K562 (cell line): ENCODE results near the gene TRIM62. TPM values are rescaled to one million over a fixed set of nuclear protein-coding genes. Genes with fewer than 3 reads are reported as not detected.

Experiments used
- BHLHE40 ChIP-seq: IDR thresholded peaks from 2 replicates; pipeline ENCODE4 v1.6.1; 2011; ENCODE audit warnings: low read length, improper control_type of control experiment
- CCNT2 ChIP-seq: IDR thresholded peaks from 2 replicates; pipeline ENCODE4 v1.6.1; 2011; ENCODE audit warnings: borderline replicate concordance, low read depth, mild to moderate bottlenecking, moderate library complexity, mixed read lengths, low read length; ENCODE audit not compliant: insufficient read length; ENCODE audit errors: extremely low read depth
- CREM ChIP-seq: IDR thresholded peaks from 2 replicates; pipeline ENCODE4 v1.6.1; 2014; ENCODE audit warnings: antibody characterized with exemption, low read depth
- ELF2 ChIP-seq: fragments of 250-450 bp; sonication (Bioruptor Pico); IDR thresholded peaks from 2 replicates; pipeline ENCODE4 v1.5.0; 2021; ENCODE audit warnings: mild to moderate bottlenecking
- EP300 ChIP-seq: IDR thresholded peaks from 2 replicates; pipeline ENCODE4 v1.6.1; 2012; ENCODE audit warnings: low read length, improper control_type of control experiment
- GTF2B ChIP-seq: IDR thresholded peaks from 2 replicates; pipeline ENCODE4 v1.6.1; 2011; ENCODE audit not compliant: insufficient read length; ENCODE audit errors: extremely low read depth
- KDM2B ChIP-seq: fragments of 250-450 bp; sonication (Bioruptor Pico); IDR thresholded peaks from 2 replicates; pipeline ENCODE4 v1.8.0; 2021; ENCODE audit warnings: mild to moderate bottlenecking, moderate library complexity
- MGA ChIP-seq: fragments of 450-650 bp; IDR thresholded peaks from 2 replicates; pipeline ENCODE4 v1.6.1; 2016; ENCODE audit warnings: mild to moderate bottlenecking, moderate library complexity
- NFRKB ChIP-seq: fragments of 450-650 bp; IDR thresholded peaks from 2 replicates; pipeline ENCODE4 v1.6.1; 2016; ENCODE audit warnings: low read depth
- POLR2A ChIP-seq: fragments of 450-650 bp; conservative IDR thresholded peaks from 2 replicates; pipeline ENCODE4 v1.6.1; 2016
- POLR2G ChIP-seq: fragments of 200-400 bp; formaldehyde crosslinking; IDR thresholded peaks from 2 replicates; pipeline ENCODE4 v1.6.1; 2017; ENCODE audit warnings: low read depth, mild to moderate bottlenecking, antibody characterized with exemption, low read length, moderate library complexity
- PRPF4 ChIP-seq: fragments of 200-400 bp; formaldehyde crosslinking; IDR thresholded peaks from one replicate; pipeline ENCODE4 v1.6.1; 2017; ENCODE audit warnings: low read length, low read depth, mild to moderate bottlenecking; ENCODE audit not compliant: insufficient read depth, poor library complexity, severe bottlenecking
- PTRF ChIP-seq: fragments of 450-650 bp; IDR thresholded peaks from 2 replicates; pipeline ENCODE4 v1.6.1; 2016; ENCODE audit warnings: mild to moderate bottlenecking, missing genetic modification characterization, missing compliant biosample characterization
- SNIP1 ChIP-seq: fragments of 450-650 bp; IDR thresholded peaks from 2 replicates; pipeline ENCODE4 v1.7.1; 2017; ENCODE audit warnings: low read depth, mild to moderate bottlenecking
- TCF7L2 ChIP-seq: fragments of 150-350 bp; IDR thresholded peaks from 2 replicates; pipeline ENCODE4 v1.6.1; 2016; ENCODE audit warnings: low read depth, mild to moderate bottlenecking, low read length, moderate library complexity
- polyA plus RNA-seq, 8 experiments: library from polyadenylated mRNA; depleted of rRNA in 4 of 8; stranded (reverse) in 5 of 8; unstranded in 3 of 8; fragments of >200 nt; fragmentation: Nextera tagmentation in 2 of 8; fragmentation: Illumina TruSeq in 1 of 8; extraction: Ambion mirVana in 2 of 8; extraction: Trizol in 1 of 8; gene quantifications; 2 replicates each; pipeline versions ENCODE4 v1.2.1 to v1.2.3, GENCODE V29; 2011 to 2014; ENCODE audit warnings: inconsistent platforms in 1 of 8, missing spikeins in 1 of 8
- total RNA-seq, 7 experiments: library from RNA; depleted of rRNA in 6 of 7; stranded (reverse); fragments of >200 nt in 6 of 7; fragmentation: Illumina TruSeq in 2 of 7; extraction: Trizol in 2 of 7; gene quantifications; 2 replicates each; pipeline versions ENCODE4 v1.2.1 to v1.2.3, GENCODE V29; 2011 to 2021; ENCODE audit warnings: low replicate concordance in 1 of 7

The TRIM62 gene
- total and polyA plus RNA-seq, 9 of the 15 experiments (the other 6 are each of a cell fraction or from before 2014, with no cell fraction given): 0.18 to 2.3 (median 0.52) TPM

GRCh38 chr1:33180911-33181890 lies 642 bp downstream of the TRIM62 start (continued):
- TF ChIP-seq GTF2B (no peak), ELF2 (CRISPR knock-in tag) (no peak), NFRKB (no peak), TCF7L2 (no peak), KDM2B (CRISPR knock-in tag) (peak; percentile 65; the same call in 1 of the 2 replicates), CCNT2 (no peak), BHLHE40 (peak; percentile 32; the same call in 1 of the 2 replicates), PTRF (tag) (no peak), POLR2G (no peak; the same call in 1 of the 2 replicates), CREM (no peak), PRPF4 (no peak), MGA (peak; percentile 92), EP300 (no peak), POLR2A (no peak), SNIP1 (no peak)
